Measurements from ENCODE around the gene RERE.

DNA sequence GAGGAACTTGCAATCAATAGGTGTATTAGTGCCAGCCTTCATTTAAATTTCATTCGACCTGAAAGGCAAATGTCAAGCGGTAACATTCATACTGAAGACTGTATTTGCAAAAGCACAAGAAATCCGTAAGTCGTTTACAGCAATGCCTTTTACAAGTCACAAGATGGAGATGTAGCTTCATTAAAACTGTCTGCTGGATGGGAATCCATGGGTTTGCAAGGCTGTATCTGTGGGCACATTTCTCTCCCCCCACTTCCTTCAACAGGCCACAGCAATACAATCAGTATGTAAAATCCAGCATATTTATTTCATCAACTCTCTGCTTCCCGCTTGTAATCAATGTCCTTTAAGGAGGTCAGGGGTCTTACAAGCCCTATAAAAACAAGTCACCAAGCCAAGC lies 352.4 kb downstream of the RERE start:
- TF ChIP-seq, protein P1, sequence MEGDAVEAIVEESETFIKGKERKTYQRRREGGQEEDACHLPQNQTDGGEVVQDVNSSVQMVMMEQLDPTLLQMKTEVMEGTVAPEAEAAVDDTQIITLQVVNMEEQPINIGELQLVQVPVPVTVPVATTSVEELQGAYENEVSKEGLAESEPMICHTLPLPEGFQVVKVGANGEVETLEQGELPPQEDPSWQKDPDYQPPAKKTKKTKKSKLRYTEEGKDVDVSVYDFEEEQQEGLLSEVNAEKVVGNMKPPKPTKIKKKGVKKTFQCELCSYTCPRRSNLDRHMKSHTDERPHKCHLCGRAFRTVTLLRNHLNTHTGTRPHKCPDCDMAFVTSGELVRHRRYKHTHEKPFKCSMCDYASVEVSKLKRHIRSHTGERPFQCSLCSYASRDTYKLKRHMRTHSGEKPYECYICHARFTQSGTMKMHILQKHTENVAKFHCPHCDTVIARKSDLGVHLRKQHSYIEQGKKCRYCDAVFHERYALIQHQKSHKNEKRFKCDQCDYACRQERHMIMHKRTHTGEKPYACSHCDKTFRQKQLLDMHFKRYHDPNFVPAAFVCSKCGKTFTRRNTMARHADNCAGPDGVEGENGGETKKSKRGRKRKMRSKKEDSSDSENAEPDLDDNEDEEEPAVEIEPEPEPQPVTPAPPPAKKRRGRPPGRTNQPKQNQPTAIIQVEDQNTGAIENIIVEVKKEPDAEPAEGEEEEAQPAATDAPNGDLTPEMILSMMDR (IDR thresholded peaks at IDR 0.05 in 2 of 3, conservative IDR thresholded peaks at IDR 0.05 in 1 of 3; ENCODE audit: borderline replicate concordance in 1 of 3, insufficient read depth in 1 of 3, low read depth in 2 of 3, low read length in 2 of 3): no peak
- no peak for TF ChIP-seq POLR2AphosphoS5 (IDR thresholded peaks at IDR 0.05; ENCODE audit: low read depth, low read length)
